ENCODE data around the gene FREY1.
A peak's percentile ranks its signal among the peaks of the same experiment; 100 is the strongest.

Gene FREY1

DNA sequence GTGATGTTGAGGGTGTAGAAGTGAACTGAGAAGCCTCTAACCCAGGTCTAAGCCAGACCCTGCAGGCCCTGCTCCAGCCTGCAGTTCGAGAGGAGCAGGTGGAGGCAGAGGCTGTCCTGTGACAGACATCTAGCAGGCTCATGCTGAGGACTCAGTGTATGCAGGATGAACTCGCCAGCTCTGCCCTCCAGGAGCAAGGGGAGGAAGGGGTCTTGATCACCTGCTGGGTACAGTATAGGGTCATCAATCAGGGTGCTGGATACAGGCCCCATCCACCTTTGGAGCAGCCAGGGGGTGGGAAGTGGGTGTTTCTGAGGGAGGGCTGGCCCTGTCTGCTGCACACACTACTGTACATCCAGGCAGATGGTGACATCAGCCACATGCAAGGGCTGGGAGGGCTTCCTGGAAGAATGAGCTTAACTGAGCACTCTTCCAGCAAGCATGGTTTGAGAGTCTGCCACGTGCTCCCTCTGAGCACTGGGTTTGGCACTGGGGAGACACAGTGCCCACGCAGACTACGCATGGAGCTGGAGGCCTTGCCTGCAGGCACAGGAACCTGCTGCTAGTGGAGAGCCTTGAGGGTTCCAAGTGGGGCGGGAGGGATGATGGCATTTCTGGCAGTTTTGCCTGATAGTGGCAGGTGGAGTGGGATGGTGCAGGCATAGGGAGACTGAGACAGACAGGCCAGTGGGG, 12.4 kb downstream of the FREY1 start:
- DNase-seq (ENCODE audit: low read depth in 2 of 2) = no peak

DNA sequence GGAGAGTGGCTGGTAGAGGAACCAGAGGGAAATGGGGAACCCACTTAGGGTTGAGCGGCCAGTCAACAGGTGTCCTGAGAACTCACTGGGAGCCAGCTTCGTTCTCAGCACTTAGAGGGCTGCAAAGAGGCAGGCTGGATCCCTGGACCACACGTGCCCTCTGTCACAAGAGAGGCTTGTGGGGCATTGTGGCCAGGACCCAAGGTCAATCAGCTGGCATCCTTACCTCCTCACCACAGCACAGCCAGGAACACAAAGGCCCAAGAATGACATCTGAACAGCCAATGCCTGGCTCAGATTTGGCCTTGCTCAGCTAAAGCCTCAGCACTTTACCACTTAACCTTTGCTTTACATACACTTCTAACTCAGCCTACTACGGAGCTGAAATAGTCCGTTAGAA, 14.2 kb downstream of the FREY1 start:
- no peak for DNase-seq (ENCODE audit: low read depth in 2 of 2)

DNA sequence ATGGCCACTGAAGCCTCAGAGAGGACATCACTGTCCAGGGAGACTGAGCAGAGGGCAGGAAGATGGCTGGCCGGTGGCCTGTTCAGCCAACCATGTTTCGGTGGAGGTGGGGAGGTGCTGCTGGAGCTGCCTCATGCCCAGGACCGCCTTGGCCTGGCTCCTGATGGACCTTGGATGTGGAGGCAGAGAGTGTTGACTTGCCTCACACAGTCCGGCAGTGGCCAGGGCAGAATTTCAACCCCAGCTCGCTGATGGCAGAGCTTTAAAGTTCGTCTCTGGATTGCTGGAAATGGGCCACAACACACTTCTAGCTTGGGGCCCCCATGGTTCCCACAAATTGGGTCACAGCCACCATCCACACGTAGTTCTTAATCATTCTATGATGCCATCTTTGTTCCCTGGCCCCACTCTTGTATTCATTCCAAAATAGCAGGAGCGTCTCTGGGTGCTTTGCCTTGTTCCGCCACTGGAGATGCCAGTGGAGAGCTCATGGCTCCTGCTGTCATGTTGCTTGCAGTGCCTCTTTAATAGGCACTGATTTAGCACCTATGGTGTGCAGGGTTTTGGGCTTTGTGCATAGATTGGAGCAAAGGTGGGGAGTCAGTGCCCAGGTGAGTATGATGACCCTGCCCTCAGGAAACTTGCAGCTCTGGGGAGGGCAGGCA, 16.1 kb downstream of the FREY1 start:
- no peak for DNase-seq (ENCODE audit: low read depth in 2 of 2)

- DNase-seq (ENCODE audit: low read depth in 2 of 2) = no peak
Measured at GRCh38 chr11:45889966-45890365, 17.1 kb downstream of the FREY1 start.

DNA sequence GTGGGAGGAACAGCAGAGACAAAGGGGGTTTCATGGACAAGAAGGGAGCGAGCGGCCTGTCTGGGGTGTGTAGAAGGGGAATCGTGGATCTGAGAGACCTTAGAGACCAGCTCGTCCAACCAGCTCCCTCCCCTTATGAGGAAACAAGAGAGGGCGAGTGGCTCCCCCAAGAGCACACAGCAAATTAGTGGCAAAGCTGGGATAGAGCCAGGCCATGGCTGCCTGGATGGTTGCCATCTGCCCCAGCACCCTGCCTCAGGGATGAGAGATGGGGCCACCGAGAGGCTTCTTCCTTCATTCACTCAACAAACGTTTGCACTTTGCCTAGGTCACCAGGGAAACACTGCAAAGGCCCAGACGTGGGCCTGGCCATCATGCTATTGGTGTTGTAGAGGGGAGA, 17.5 kb downstream of the FREY1 start:
- DNase-seq (ENCODE audit: low read depth in 2 of 2) = no peak

DNA sequence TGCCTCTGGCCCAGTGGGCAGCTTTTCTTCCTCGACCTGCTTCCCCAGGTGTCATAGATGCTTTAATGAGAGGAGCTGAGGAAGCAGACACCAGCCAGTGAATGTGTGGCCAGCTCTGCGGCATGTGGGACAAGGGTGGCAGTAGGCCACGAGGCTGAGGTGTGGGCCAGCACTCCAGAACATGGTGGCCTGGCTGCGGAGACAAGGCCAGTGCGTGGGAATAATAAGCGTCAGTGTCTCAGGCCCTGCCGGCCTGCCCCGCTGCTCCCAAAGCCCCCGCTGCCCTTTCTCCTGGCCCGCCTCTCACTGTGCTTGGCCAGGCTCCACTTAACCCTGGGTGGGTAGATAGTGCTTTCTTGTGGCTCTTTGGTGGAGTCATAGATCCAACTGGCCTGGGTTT, 19.5 kb downstream of the FREY1 start:
- DNase-seq (ENCODE audit: low read depth in 2 of 2) = no peak

GRCh38 chr11:45886816-45887520, 20.1 kb downstream of the FREY1 start:
- no peak for DNase-seq (ENCODE audit: low read depth in 2 of 2)

GRCh38 chr11:45885921-45886721, 20.9 kb downstream of the FREY1 start:
- DNase-seq (ENCODE audit: low read depth in 2 of 2) = no peak

DNA sequence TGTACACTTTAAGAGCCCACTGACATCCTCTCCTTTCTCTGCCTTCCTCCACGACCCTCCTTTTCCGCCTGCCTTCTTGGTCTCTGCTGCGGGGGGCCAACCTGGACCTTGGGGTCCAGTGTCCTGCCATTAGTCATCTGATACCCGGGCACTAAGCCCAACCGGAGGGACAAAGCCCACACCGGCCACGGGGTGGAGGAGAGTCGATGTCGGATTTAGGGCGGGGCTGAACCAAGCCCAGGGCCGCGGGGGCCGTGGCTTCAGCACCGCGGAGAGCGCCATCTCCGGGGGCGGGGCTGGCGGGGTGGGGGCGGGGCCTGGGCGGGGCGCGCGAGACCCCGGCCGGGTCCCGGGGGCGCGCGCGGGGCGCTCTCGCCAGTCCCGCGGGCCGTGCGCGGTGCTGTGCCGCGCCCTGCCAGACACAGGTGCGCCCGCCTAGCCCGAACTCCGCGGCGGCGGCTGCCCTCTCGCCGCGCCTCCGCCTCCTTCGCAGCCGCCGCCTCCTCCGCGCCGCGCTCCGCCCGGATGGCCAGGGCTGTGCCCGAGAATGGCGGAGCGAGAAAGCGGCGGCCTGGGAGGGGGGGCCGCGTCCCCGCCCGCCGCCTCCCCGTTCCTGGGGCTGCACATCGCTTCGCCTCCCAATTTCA, 21.7 kb downstream of the FREY1 start, which contains the start of gene MAPK8IP1:
Gene MAPK8IP1, plus strand, starts transcription at position 378 of the 647 bp plus-strand sequence. Its CDS starts 170 bp downstream, at position 548.
- no peak for DNase-seq (ENCODE audit: low read depth in 2 of 2)

GRCh38 chr11:45884596-45885185, 22.4 kb downstream of the FREY1 start:
- DNase-seq (ENCODE audit: low read depth in 2 of 2) = no peak

- no peak for DNase-seq (ENCODE audit: low read depth in 2 of 2)
Measured at GRCh38 chr11:45881708-45882368, 25.2 kb downstream of the FREY1 start.

- DNase-seq (ENCODE audit: low read depth in 2 of 2) = no peak
Measured at GRCh38 chr11:45880772-45881570, 26.1 kb downstream of the FREY1 start.

DNA sequence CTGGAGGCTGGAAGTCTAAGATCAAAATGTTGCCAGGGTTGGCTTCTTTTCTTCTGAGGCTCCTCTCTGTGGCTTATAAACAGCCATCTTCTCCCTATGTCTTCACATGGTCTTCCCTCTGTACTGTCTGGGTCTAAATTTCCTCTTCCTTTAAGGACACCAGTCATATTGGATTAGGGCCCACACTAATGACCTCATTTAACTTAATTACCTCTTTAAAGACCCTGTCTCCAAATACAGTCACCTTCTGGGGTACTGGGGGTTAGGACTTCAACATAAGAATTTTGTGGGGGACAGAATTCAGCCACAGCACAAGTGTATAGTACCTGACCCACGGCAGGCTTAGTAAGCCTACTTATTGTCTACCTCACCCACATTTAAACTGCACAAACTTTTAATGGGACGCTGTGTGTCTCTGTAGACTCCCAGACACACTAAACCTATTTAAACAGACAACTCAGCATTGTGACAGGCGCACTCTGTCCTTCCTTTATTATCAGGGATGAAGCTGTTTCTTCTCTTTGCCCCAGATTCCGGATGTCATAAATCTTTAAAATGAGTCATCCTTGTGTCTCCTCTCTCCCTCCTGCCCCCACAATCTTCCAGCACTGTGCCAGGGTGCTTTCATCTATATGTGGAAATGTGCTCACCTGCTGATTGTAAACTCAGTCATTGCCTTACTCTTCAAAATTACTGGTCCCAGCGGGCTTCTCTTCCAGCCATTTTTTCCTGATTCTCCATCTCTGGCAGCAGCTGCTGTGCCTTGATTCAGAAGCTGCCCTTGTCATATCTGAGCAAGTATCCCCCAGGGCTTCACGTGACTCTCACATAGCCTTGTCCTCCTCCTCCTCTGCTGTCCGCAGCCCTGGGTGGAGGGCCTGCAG, 27.0 kb downstream of the FREY1 start:
- no peak for DNase-seq (ENCODE audit: low read depth in 2 of 2)

GRCh38 chr11:45877845-45878244, 29.2 kb downstream of the FREY1 start:
- DNase-seq (ENCODE audit: low read depth in 2 of 2) = no peak

DNA sequence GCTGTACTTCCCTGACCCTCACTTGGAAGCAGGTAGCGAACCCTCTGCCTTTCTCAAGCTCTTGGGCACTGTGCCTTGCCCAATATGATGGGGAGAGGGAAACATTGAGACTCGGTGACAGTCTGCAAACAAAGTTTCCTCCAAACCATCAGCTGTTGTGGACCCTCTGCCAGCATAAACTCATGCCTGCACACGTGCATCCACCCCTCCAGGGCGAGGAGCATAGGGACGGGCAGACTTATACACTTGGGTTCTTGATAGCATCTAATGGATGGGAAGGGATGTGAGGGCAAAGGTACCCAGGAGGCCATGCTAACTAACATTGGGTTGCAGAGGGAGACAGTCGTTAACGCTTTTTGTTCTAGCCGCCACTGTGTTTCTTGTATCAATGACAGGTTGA, 29.9 kb downstream of the FREY1 start:
- no peak for DNase-seq (ENCODE audit: low read depth in 2 of 2)

DNA sequence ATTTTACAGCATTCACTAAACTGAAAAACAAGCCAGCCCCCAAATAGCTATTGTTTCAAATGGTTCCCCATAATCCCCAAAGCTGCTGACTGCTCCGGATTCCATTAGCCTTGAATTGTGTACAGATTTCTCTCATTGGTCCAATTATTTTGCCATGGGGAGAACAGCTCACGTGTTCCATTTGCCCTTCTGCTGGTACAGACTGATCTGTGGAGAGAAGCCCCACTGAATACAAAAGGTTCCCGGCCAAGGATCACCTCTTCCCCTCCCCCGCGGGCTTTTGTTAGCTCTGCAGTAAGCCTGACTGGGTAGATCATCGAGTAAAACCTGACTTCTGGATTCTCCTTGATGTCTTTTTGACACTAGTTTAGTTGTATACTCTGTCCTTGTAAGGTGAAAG, 30.7 kb downstream of the FREY1 start:
- DNase-seq (ENCODE audit: low read depth in 2 of 2) = no peak

DNA sequence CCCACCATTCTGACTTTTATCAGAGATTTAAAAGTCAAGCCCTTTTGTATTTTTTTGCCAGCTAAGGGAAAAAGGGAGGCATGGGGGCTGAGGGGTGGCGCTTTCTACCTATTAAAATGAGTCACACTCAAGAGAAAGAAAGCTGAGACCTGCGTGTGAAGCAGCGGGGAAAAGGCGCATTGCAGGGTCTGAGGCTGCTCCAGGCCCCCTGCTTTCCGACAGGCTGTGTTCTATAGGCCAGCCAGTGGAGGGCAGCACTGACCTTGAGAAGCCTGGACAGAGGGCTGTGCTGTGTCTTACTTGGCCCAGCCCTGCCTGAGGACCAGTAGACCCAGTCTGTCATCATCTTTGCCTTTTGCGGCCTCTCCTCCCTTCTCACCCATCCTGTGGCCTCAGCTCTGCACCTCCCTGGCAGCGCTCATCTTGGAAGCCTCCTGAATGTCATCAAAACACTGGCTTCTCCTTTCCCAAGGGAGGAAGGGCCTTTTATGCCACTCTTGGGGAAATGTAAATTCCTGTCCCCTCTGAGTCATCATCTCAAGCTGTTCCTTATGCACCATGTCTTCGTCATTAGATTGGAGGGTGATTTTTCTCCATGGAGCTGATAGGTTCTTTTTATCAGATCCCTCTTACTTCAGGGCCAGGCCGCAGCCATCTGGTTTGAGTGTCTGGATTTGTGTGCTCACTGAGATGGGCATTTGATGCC, 34.3 kb downstream of the FREY1 start:
- DNase-seq (ENCODE audit: low read depth in 2 of 2) = peak; percentile 18 to 19

DNA sequence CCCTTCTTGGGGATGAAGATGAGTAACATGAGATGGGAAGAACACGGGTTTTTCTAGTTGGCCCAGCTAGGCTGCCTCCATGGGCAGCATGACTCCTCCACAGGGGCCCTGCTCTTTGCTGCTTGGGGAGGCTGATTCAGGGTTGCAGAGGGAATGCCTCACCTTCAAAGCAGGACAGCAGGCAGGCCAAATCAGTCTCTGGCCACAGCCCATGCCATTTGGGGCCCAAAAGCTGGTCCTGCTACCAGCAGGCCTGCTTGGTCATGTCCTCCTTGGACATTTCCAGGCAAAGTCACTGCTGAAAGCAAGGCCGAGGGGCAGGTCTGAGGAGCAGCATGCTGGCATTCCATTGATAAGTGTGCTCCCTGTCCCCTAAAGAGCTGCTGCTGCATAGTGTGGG, 35.4 kb downstream of the FREY1 start:
- DNase-seq (ENCODE audit: low read depth in 2 of 2) = no peak

All from stimulated activated CD4-positive, alpha-beta T cell treated with anti-CD3 and anti-CD28 coated beads, Interleukin-15, amount 100 ng/mL, for 48 hours (primary cell).